Astrocyte (in vitro differentiated cells and primary cell): Measurements from ENCODE around the gene ITPK1. TPM values are rescaled to one million over a fixed set of nuclear protein-coding genes. Genes with fewer than 3 reads are reported as not detected.
A peak's percentile ranks its signal among the peaks of the same experiment; 100 is the strongest.

Experiments used
- DNase-seq: peaks from one replicate; pipeline ENCODE4 v3.0.0-alpha.2; 2010; ENCODE audit warnings: low read depth
- FAIRE-seq: peaks from 2 replicates; lab custom pipeline; 2011; peaks lifted over from hg19 to GRCh38; lab: Jason Lieb, UNC
- H2AFZ ChIP-seq: 2 replicates; pipeline ENCODE4 v1.6.0; 2012; ENCODE audit warnings: low read depth, low read length, inconsistent platforms
- H3K27ac ChIP-seq: 2 replicates; pipeline ENCODE4 v1.5.1; 2011; ENCODE audit warnings: low read depth, low read length, inconsistent platforms
- H3K27me3 ChIP-seq: 2 replicates; pipeline ENCODE4 v1.6.0; 2011; ENCODE audit warnings: low read length, inconsistent platforms; ENCODE audit not compliant: insufficient read depth
- H3K36me3 ChIP-seq: 2 replicates; pipeline ENCODE4 v1.5.1; 2011; ENCODE audit warnings: low read length, inconsistent platforms; ENCODE audit not compliant: insufficient read depth
- H3K4me1 ChIP-seq: 2 replicates; pipeline ENCODE4 v1.5.1; 2011; ENCODE audit warnings: low read length, inconsistent platforms; ENCODE audit not compliant: insufficient read depth
- H3K4me2 ChIP-seq: 2 replicates; pipeline ENCODE4 v1.6.0; 2012; ENCODE audit warnings: low read length, inconsistent platforms
- H3K4me3 ChIP-seq: 2 replicates; pipeline ENCODE4 v1.5.1; 2011; ENCODE audit warnings: low read depth, mild to moderate bottlenecking, low read length, inconsistent platforms; ENCODE audit not compliant: insufficient read depth
- H3K79me2 ChIP-seq: 2 replicates; pipeline ENCODE4 v1.6.0; 2012; ENCODE audit warnings: mild to moderate bottlenecking, low read length, inconsistent platforms; ENCODE audit not compliant: insufficient read depth
- H3K9ac ChIP-seq: 2 replicates; pipeline ENCODE4 v1.6.0; 2012; ENCODE audit warnings: mild to moderate bottlenecking, low read length, inconsistent platforms
- H3K9me3 ChIP-seq: 2 replicates; pipeline ENCODE4 v1.5.1; 2012; ENCODE audit warnings: low read depth, mild to moderate bottlenecking, low read length, inconsistent platforms; ENCODE audit not compliant: insufficient read depth
- H4K20me1 ChIP-seq: 2 replicates; pipeline ENCODE4 v1.6.0; 2012; ENCODE audit warnings: low read length, inconsistent platforms; ENCODE audit not compliant: insufficient read depth
- H3K27ac Mint-ChIP-seq: one replicate; pipeline ENCODE4 v1.8.0; 2021; ENCODE audit warnings: mild to moderate bottlenecking, mixed read lengths; ENCODE audit not compliant: unreplicated experiment
- H3K27me3 Mint-ChIP-seq: one replicate; pipeline ENCODE4 v1.8.0; 2021; ENCODE audit warnings: low read depth, mixed read lengths; ENCODE audit not compliant: unreplicated experiment
- H3K36me3 Mint-ChIP-seq: one replicate; pipeline ENCODE4 v1.8.0; 2021; ENCODE audit warnings: low read depth, mixed read lengths; ENCODE audit not compliant: unreplicated experiment
- H3K4me1 Mint-ChIP-seq: one replicate; pipeline ENCODE4 v1.8.0; 2021; ENCODE audit warnings: low read depth, mixed read lengths; ENCODE audit not compliant: unreplicated experiment
- H3K4me3 Mint-ChIP-seq: one replicate; pipeline ENCODE4 v1.8.0; 2021; ENCODE audit warnings: mild to moderate bottlenecking, moderate library complexity, mixed read lengths; ENCODE audit not compliant: unreplicated experiment
- H3K9me3 Mint-ChIP-seq: one replicate; pipeline ENCODE4 v1.8.0; 2021; ENCODE audit warnings: mild to moderate bottlenecking, mixed read lengths; ENCODE audit not compliant: unreplicated experiment
- CTCF ChIP-seq: IDR thresholded peaks from 2 replicates; pipeline ENCODE4 v1.5.1; 2011; ENCODE audit warnings: low read depth, mild to moderate bottlenecking, inconsistent platforms, low read length, moderate library complexity; ENCODE audit not compliant: insufficient read depth
- EZH2 ChIP-seq: IDR thresholded peaks from 2 replicates; pipeline ENCODE4 v1.6.1; 2012; ENCODE audit warnings: mild to moderate bottlenecking, low read length, inconsistent platforms; ENCODE audit not compliant: insufficient read depth
- total RNA-seq: library from RNA; stranded (reverse); gene quantifications from 2 replicates; pipeline ENCODE4 v1.2.1, GENCODE V29; 2021

Gene ITPK1
- total RNA-seq, 1 donor from 2014 or later = 13.0 TPM

DNA sequence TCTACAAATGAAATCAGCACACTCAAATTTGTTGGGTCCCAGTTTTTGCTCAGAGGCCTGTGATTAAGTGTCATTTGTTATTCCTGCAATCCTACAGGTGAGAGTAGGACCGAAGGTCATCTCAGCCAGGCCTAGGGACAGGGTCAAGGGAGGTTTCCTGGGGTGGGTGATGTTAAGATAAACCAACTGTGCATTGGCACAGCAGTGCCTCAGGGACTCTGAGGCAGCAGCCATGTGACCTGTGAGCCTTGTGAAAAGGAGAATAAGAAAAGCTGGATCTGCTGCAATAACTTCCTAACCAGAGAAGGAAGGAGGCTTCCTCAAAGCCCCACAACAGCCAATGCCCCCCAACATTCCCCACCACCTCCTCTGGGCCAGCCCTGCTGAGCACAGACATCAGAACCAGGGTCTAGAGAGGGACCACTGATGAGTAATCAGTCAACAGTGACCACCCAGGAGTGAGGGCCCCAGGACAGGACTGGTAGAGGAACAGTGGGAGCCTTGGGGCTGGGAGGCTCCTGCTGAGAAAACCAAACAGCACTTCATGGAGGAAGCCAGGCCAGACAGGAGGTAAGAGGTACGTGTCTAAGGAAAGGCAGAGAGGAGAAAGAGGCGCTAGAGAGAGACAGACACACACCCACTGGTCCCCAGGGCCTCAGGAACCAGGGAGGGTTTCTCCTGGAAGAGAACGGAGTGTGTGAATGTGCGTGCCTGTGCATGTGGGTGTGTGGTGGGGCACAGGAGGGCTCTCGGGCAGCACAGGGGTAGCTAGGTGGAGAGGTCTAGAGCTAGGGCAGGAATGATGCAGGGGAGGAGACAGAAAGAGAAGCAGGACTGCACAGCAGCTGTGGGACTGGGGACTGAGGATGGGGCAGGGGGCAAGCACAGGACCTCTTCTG lies 82.4 kb downstream of the ITPK1 start:
- H3K4me3 ChIP-seq = no peak overlapping the region
- no peak for TF ChIP-seq CTCF
- no peak for TF ChIP-seq EZH2
- Mint-ChIP-seq H3K27me3 (peaks cover 51% of the 10 kb centered on the region), H3K27ac (peak overlapping the region; percentile 81), H3K9me3 (no peaks in the 10 kb centered on the region), H3K36me3 (peaks cover 3% of the 10 kb centered on the region), H3K4me3 (peak overlapping the region; percentile 60), H3K4me1 (peaks cover 24% of the 10 kb centered on the region)
- H3K9ac ChIP-seq = no peak overlapping the region
- peaks cover 63% of the 10 kb centered on the region for H4K20me1 ChIP-seq
- H3K4me2 ChIP-seq = no peak overlapping the region
- no peak overlapping the region for H2AFZ ChIP-seq
- FAIRE-seq (no peak), DNase-seq (no peak)
- peaks cover 23% of the 10 kb centered on the region for H3K4me1 ChIP-seq
- no peak overlapping the region for H3K27ac ChIP-seq
- H3K27me3 ChIP-seq = no peaks in the 10 kb centered on the region
- no peaks in the 10 kb centered on the region for H3K36me3 ChIP-seq
- H3K9me3 ChIP-seq = no peaks in the 10 kb centered on the region
- H3K79me2 ChIP-seq = no peaks in the 10 kb centered on the region

GRCh38 chr14:93032421-93032936 lies 83.2 kb downstream of the ITPK1 start:
- TF ChIP-seq CTCF = no peak
- TF ChIP-seq EZH2 = no peak
- H3K36me3 ChIP-seq = no peaks in the 10 kb centered on the region
- Mint-ChIP-seq H3K4me1 (peaks cover 24% of the 10 kb centered on the region), H3K36me3 (peaks cover 7% of the 10 kb centered on the region), H3K27ac (no peak overlapping the region), H3K9me3 (no peaks in the 10 kb centered on the region), H3K27me3 (peaks cover 53% of the 10 kb centered on the region), H3K4me3 (no peak overlapping the region)
- no peaks in the 10 kb centered on the region for H3K27me3 ChIP-seq
- H3K79me2 ChIP-seq = no peaks in the 10 kb centered on the region
- no peak overlapping the region for H3K4me3 ChIP-seq
- no peak overlapping the region for H3K27ac ChIP-seq
- FAIRE-seq = no peak
- H3K9me3 ChIP-seq = no peaks in the 10 kb centered on the region
- H3K4me1 ChIP-seq = peaks cover 23% of the 10 kb centered on the region
- no peak overlapping the region for H3K4me2 ChIP-seq
- no peak overlapping the region for H2AFZ ChIP-seq
- H4K20me1 ChIP-seq = peaks cover 72% of the 10 kb centered on the region
- DNase-seq = no peak
- H3K9ac ChIP-seq = no peak overlapping the region
